Endothelial cell (in vitro differentiated cells): Measurements from ENCODE around the gene ACSM6. TPM values are rescaled to one million over a fixed set of nuclear protein-coding genes. Genes with fewer than 3 reads are reported as not detected.

Source experiments
- DNase-seq: peaks from one replicate; pipeline ENCODE4 v3.0.0; 2021; ENCODE audit warnings: low spot score
- H3K27ac Mint-ChIP-seq: one replicate; pipeline ENCODE4 v1.8.0; 2021; ENCODE audit warnings: mixed read lengths, inconsistent platforms; ENCODE audit not compliant: unreplicated experiment
- H3K27me3 Mint-ChIP-seq: one replicate; pipeline ENCODE4 v1.8.0; 2021; ENCODE audit warnings: mild to moderate bottlenecking, moderate library complexity, mixed read lengths, inconsistent platforms; ENCODE audit not compliant: unreplicated experiment
- H3K36me3 Mint-ChIP-seq: one replicate; pipeline ENCODE4 v1.8.0; 2021; ENCODE audit warnings: mild to moderate bottlenecking, low read depth, mixed read lengths, inconsistent platforms; ENCODE audit not compliant: unreplicated experiment
- H3K4me1 Mint-ChIP-seq: one replicate; pipeline ENCODE4 v1.8.0; 2021; ENCODE audit warnings: mild to moderate bottlenecking, mixed read lengths, inconsistent platforms; ENCODE audit not compliant: unreplicated experiment
- H3K4me3 Mint-ChIP-seq: one replicate; pipeline ENCODE4 v1.8.0; 2021; ENCODE audit warnings: mild to moderate bottlenecking, mixed read lengths, inconsistent platforms; ENCODE audit not compliant: unreplicated experiment
- H3K9me3 Mint-ChIP-seq: one replicate; pipeline ENCODE4 v1.8.0; 2021; ENCODE audit warnings: mixed read lengths, inconsistent platforms; ENCODE audit not compliant: unreplicated experiment
- CTCF ChIP-seq: fragments of 200-600 bp; sonication (generic); IDR thresholded peaks from one replicate; pipeline ENCODE4 v1.5.0; 2021; ENCODE audit warnings: antibody characterized with exemption; ENCODE audit not compliant: unreplicated experiment
- total RNA-seq: library from RNA; stranded (reverse); fragmentation: NEBNext Ultra II Directional; extraction: Animal tissue kit (Norgen Biotek cat#: 25700); gene quantifications from one replicate; pipeline ENCODE4 v1.2.1, GENCODE V29; 2021; ENCODE audit not compliant: unreplicated experiment

Gene ACSM6
- total RNA-seq, 1 donor from 2014 or later = not detected

- no peaks in the 10 kb centered on the region for H3K9me3 Mint-ChIP-seq
- H3K36me3 Mint-ChIP-seq = no peaks in the 10 kb centered on the region
- no peak for TF ChIP-seq CTCF
- peaks cover 8% of the 10 kb centered on the region for H3K4me1 Mint-ChIP-seq
- no peak for DNase-seq
- no peak overlapping the region for H3K4me3 Mint-ChIP-seq
- H3K27ac Mint-ChIP-seq = peak overlapping the region; percentile 78
- H3K27me3 Mint-ChIP-seq = peaks cover 2% of the 10 kb centered on the region
These were observed 12.3 kb upstream of the ACSM6 start for GRCh38 chr10:95181726-95182125.

GRCh38 chr10:95183271-95184230 lies 10.5 kb upstream of the ACSM6 start:
- Mint-ChIP-seq H3K36me3 (no peaks in the 10 kb centered on the region), H3K4me1 (peaks cover 8% of the 10 kb centered on the region), H3K27ac (peak overlapping the region; percentile 72), H3K9me3 (no peaks in the 10 kb centered on the region), H3K4me3 (peak overlapping the region; percentile 84), H3K27me3 (peaks cover 2% of the 10 kb centered on the region)
- peak; percentile 97 for DNase-seq
- TF ChIP-seq CTCF = peak; percentile 97

GRCh38 chr10:95187617-95188016 lies 6.4 kb upstream of the ACSM6 start:
- Mint-ChIP-seq H3K36me3 (no peaks in the 10 kb centered on the region), H3K4me1 (no peaks in the 10 kb centered on the region), H3K4me3 (no peak overlapping the region), H3K27me3 (peaks cover 2% of the 10 kb centered on the region), H3K27ac (no peak overlapping the region), H3K9me3 (no peaks in the 10 kb centered on the region)
- no peak for DNase-seq
- TF ChIP-seq CTCF = no peak

- H3K4me1 Mint-ChIP-seq = no peaks in the 10 kb centered on the region
- peaks cover 2% of the 10 kb centered on the region for H3K27me3 Mint-ChIP-seq
- TF ChIP-seq CTCF = no peak
- H3K36me3 Mint-ChIP-seq = no peaks in the 10 kb centered on the region
- no peak for DNase-seq
- H3K27ac Mint-ChIP-seq = no peak overlapping the region
- no peak overlapping the region for H3K4me3 Mint-ChIP-seq
- no peaks in the 10 kb centered on the region for H3K9me3 Mint-ChIP-seq
These were observed 5.4 kb upstream of the ACSM6 start for GRCh38 chr10:95188593-95188992.

- H3K36me3 Mint-ChIP-seq = no peaks in the 10 kb centered on the region
- H3K9me3 Mint-ChIP-seq = no peaks in the 10 kb centered on the region
- H3K4me1 Mint-ChIP-seq = peaks cover 7% of the 10 kb centered on the region
- no peak overlapping the region for H3K27ac Mint-ChIP-seq
- no peak for DNase-seq
- TF ChIP-seq CTCF = no peak
- H3K27me3 Mint-ChIP-seq = peaks cover 2% of the 10 kb centered on the region
- H3K4me3 Mint-ChIP-seq = no peak overlapping the region
These were observed 2.0 kb downstream of the ACSM6 start for GRCh38 chr10:95196046-95196445.
